Stimulated activated CD4-positive, alpha-beta T cell treated with anti-CD3 and anti-CD28 coated beads, TNF-alpha, amount 100 ng/mL, for 1 hour (primary cell): ENCODE results near the gene CHST6.
"Not testable (repeated sequence)": the region's sequence is repeated elsewhere in the genome, so short reads cannot be mapped to it uniquely, and the experiment has no call there.

ENCODE experiments used
- DNase-seq, 3 donors: peaks; one replicate each; pipeline ENCODE4 v3.0.0-alpha.2; 2020; ENCODE audit warnings: low read depth in 3 of 3, low spot score in 1 of 3

Gene CHST6

GRCh38 chr16:75503801-75504200 is 8.6 kb upstream of the CHST6 start:
- DNase-seq, result no peak

GRCh38 chr16:75502916-75503605 is 7.8 kb upstream of the CHST6 start:
- DNase-seq, result no peak

- DNase-seq, result not testable (repeated sequence)
These were observed 6.6 kb upstream of the CHST6 start for GRCh38 chr16:75501820-75502219.

GRCh38 chr16:75501359-75501758 is 6.1 kb upstream of the CHST6 start:
- DNase-seq, result no peak

- DNase-seq, result not testable (repeated sequence)
These were observed 3.5 kb upstream of the CHST6 start for GRCh38 chr16:75498605-75499322.

- no peak for DNase-seq
These were observed 2.3 kb upstream of the CHST6 start for GRCh38 chr16:75497558-75497957.

GRCh38 chr16:75494661-75495075 is 573 bp downstream of the CHST6 start:
- no peak for DNase-seq

- no peak for DNase-seq
These were observed 1.1 kb downstream of the CHST6 start for GRCh38 chr16:75494184-75494583.

- no peak for DNase-seq
These were observed 3.4 kb downstream of the CHST6 start for GRCh38 chr16:75491876-75492275.

GRCh38 chr16:75488322-75488721 is 6.9 kb downstream of the CHST6 start:
- DNase-seq, result no peak

- DNase-seq, result no peak
These were observed 8.4 kb downstream of the CHST6 start for GRCh38 chr16:75486676-75487313.

- DNase-seq, result no peak
These were observed 9.1 kb downstream of the CHST6 start for GRCh38 chr16:75486014-75486675.

- DNase-seq, result no peak
These were observed 9.8 kb downstream of the CHST6 start for GRCh38 chr16:75485230-75486013.

GRCh38 chr16:75483222-75483621 is 12.0 kb downstream of the CHST6 start:
- DNase-seq, result no peak

GRCh38 chr16:75482434-75483205 is 12.6 kb downstream of the CHST6 start:
- DNase-seq, result no peak

GRCh38 chr16:75481475-75481874 is 13.8 kb downstream of the CHST6 start:
- no peak for DNase-seq

GRCh38 chr16:75479421-75479990 is 15.7 kb downstream of the CHST6 start:
- DNase-seq, result no peak

GRCh38 chr16:75478480-75479345 is 16.5 kb downstream of the CHST6 start:
- no peak for DNase-seq
